ENCODE data around the gene HPN.

DNA sequence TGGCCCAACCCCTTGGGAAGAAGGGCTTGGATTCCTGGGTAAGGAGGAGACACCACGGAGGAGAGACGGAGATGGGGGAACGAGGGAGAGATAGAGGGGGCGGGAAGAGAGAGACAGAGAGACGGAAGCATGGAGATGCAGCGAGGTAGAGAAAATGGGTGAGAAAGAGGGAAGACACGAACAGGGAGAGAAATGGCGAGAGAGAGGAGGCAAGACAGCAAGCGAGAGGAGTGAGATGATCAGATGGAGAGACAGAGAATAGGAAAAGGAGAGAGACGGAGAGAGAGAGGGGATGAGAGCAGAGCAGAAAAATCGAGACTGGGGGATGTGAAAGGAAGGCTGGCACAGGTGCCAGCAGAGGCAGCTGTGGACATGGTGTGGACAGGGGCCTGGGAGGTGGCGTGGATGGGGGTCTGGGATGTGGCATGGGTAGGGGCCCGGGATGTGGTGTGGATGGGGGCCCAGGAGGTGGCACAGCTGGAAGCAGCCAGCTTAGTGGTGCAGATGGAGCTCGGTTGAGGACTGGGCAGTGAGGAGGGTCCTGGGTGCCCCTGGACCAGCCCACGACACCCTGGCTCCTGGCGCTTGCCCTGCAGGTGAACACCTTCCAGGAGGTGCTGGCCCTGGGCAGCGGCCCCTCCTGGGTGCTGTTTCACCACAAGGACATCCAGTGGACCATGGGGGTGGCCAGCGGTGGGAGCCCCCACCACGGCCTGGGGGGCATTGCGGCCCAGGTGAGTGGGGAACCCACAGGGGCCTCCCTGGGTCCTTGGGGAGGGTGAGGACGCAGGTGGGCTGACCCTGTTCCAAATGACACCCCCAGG, 33.9 kb downstream of the HPN start:
- TF ChIP-seq PAX5 (IDR thresholded peaks at IDR 0.05; ENCODE audit: insufficient read depth, low read length, severe bottlenecking) (no peak), SPI1 (IDR thresholded peaks at IDR 0.05; ENCODE audit: low read depth, low read length) (no peak), POLR2A (IDR thresholded peaks at IDR 0.05; ENCODE audit: low read depth, low read length) (no peak), TAF1 (IDR thresholded peaks at IDR 0.05; ENCODE audit: low read depth, low read length) (no peak), POLR2AphosphoS5 (IDR thresholded peaks at IDR 0.05; ENCODE audit: low read depth, low read length) (no peak), POU2F2 (IDR thresholded peaks at IDR 0.05; ENCODE audit: low read depth, low read length) (no peak)

Measured in GM12891 (cell line).